K562 (cell line): ENCODE results near the gene MED13L. TPM values are rescaled to one million over a fixed set of nuclear protein-coding genes. Genes with fewer than 3 reads are reported as not detected.
A peak's percentile ranks its signal among the peaks of the same experiment; 100 is the strongest.

ENCODE experiments used
- EHMT2 ChIP-seq: fragments of 450-650 bp; IDR thresholded peaks from 2 replicates; pipeline ENCODE4 v1.6.1; 2018; ENCODE audit warnings: antibody characterized with exemption
- ETV6 ChIP-seq, 3 experiments: fragments of 150-350 bp in 1 of 3; sonication (generic) in 1 of 3; formaldehyde crosslinking in 1 of 3; IDR thresholded peaks; 2 replicates each; pipeline versions ENCODE4 v1.6.1 to v1.8.0; 2014 to 2022; ENCODE audit warnings: borderline replicate concordance in 2 of 3, low read depth in 2 of 3, antibody characterized with exemption in 1 of 3, low read length in 1 of 3, mild to moderate bottlenecking in 1 of 3, missing genetic modification reagents in 1 of 3
- SPI1 ChIP-seq: IDR thresholded peaks from 2 replicates; pipeline ENCODE4 v1.6.1; 2011; ENCODE audit warnings: low read depth, low read length, control low read depth, borderline replicate concordance
- polyA plus RNA-seq, 8 experiments: library from polyadenylated mRNA; depleted of rRNA in 4 of 8; stranded (reverse) in 5 of 8; unstranded in 3 of 8; fragments of >200 nt; fragmentation: Nextera tagmentation in 2 of 8; fragmentation: Illumina TruSeq in 1 of 8; extraction: Ambion mirVana in 2 of 8; extraction: Trizol in 1 of 8; gene quantifications; 2 replicates each; pipeline versions ENCODE4 v1.2.1 to v1.2.3, GENCODE V29; 2011 to 2014; ENCODE audit warnings: inconsistent platforms in 1 of 8, missing spikeins in 1 of 8
- total RNA-seq, 7 experiments: library from RNA; depleted of rRNA in 6 of 7; stranded (reverse); fragments of >200 nt in 6 of 7; fragmentation: Illumina TruSeq in 2 of 7; extraction: Trizol in 2 of 7; gene quantifications; 2 replicates each; pipeline versions ENCODE4 v1.2.1 to v1.2.3, GENCODE V29; 2011 to 2021; ENCODE audit warnings: low replicate concordance in 1 of 7
- TF ChIP-seq, protein P1 (sequence below): fragments of 450-650 bp; IDR thresholded peaks from 2 replicates; pipeline ENCODE4 v1.7.1; 2018; ENCODE audit warnings: mild to moderate bottlenecking, low read depth; ENCODE audit not compliant: partially characterized antibody
- TF ChIP-seq, protein P2 (sequence below): sonication (generic); formaldehyde crosslinking; IDR thresholded peaks from 2 replicates; pipeline ENCODE4 v1.8.0; 2022; ENCODE audit warnings: mild to moderate bottlenecking, missing genetic modification reagents

Gene MED13L
- total and polyA plus RNA-seq, 9 of the 15 experiments (the other 6 are each of a cell fraction or from before 2014, with no cell fraction given), result 13.4 to 90.3 (median 36.9) TPM

- TF ChIP-seq, protein P1, sequence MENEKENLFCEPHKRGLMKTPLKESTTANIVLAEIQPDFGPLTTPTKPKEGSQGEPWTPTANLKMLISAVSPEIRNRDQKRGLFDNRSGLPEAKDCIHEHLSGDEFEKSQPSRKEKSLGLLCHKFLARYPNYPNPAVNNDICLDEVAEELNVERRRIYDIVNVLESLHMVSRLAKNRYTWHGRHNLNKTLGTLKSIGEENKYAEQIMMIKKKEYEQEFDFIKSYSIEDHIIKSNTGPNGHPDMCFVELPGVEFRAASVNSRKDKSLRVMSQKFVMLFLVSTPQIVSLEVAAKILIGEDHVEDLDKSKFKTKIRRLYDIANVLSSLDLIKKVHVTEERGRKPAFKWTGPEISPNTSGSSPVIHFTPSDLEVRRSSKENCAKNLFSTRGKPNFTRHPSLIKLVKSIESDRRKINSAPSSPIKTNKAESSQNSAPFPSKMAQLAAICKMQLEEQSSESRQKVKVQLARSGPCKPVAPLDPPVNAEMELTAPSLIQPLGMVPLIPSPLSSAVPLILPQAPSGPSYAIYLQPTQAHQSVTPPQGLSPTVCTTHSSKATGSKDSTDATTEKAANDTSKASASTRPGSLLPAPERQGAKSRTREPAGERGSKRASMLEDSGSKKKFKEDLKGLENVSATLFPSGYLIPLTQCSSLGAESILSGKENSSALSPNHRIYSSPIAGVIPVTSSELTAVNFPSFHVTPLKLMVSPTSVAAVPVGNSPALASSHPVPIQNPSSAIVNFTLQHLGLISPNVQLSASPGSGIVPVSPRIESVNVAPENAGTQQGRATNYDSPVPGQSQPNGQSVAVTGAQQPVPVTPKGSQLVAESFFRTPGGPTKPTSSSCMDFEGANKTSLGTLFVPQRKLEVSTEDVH, result no peak
- TF ChIP-seq SPI1 (peak; percentile 68), ETV6 (IDR thresholded peaks at IDR 0.05; ENCODE audit: borderline replicate concordance in 1 of 2, low read depth in 2 of 2, low read length in 1 of 2) (no peak), ETV6 (CRISPR knock-in tag; IDR thresholded peaks at IDR 0.05; ENCODE audit: borderline replicate concordance) (no peak), EHMT2 (no peak)
- TF ChIP-seq, protein P2, sequence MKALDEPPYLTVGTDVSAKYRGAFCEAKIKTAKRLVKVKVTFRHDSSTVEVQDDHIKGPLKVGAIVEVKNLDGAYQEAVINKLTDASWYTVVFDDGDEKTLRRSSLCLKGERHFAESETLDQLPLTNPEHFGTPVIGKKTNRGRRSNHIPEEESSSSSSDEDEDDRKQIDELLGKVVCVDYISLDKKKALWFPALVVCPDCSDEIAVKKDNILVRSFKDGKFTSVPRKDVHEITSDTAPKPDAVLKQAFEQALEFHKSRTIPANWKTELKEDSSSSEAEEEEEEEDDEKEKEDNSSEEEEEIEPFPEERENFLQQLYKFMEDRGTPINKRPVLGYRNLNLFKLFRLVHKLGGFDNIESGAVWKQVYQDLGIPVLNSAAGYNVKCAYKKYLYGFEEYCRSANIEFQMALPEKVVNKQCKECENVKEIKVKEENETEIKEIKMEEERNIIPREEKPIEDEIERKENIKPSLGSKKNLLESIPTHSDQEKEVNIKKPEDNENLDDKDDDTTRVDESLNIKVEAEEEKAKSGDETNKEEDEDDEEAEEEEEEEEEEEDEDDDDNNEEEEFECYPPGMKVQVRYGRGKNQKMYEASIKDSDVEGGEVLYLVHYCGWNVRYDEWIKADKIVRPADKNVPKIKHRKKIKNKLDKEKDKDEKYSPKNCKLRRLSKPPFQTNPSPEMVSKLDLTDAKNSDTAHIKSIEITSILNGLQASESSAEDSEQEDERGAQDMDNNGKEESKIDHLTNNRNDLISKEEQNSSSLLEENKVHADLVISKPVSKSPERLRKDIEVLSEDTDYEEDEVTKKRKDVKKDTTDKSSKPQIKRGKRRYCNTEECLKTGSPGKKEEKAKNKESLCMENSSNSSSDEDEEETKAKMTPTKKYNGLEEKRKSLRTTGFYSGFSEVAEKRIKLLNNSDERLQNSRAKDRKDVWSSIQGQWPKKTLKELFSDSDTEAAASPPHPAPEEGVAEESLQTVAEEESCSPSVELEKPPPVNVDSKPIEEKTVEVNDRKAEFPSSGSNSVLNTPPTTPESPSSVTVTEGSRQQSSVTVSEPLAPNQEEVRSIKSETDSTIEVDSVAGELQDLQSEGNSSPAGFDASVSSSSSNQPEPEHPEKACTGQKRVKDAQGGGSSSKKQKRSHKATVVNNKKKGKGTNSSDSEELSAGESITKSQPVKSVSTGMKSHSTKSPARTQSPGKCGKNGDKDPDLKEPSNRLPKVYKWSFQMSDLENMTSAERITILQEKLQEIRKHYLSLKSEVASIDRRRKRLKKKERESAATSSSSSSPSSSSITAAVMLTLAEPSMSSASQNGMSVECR, result no peak
These were observed 1.2 kb upstream of the MED13L start (continued) for GRCh38 chr12:116278667-116279066.
